HG03521 (cell line): ENCODE results near the gene CLDN14.
"Not testable (repeated sequence)": the region's sequence is repeated elsewhere in the genome, so short reads cannot be mapped to it uniquely, and the experiment has no call there.

Source experiments
- ATAC-seq: cut with Tn5 transposase; IDR thresholded peaks from one replicate; pipeline ENCODE4 v1.9.1; 2021; ENCODE audit warnings: mild to moderate bottlenecking, moderate library complexity; ENCODE audit not compliant: unreplicated experiment

Gene CLDN14

DNA sequence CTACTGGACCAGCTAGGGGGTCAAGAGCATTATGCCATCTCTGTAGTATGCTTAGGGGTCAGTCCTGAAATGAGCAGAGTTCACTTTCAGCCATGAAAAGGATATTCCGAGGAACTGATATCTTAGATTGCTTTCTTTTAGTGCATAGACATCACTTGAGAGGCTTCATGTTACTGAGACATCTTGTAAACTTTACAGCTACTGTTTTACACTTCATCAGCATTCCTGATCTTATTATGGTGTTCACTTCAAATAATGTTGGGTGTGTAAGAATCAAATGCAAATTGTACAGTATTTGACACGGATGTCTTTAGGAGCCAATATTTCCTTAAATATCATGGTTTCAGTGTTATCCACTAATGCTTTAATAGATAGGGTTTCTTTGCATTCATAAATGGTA lies 22.4 kb upstream of the CLDN14 start:
- ATAC-seq, result no peak

GRCh38 chr21:36501589-36501892 lies 21.6 kb upstream of the CLDN14 start:
- no peak for ATAC-seq

DNA sequence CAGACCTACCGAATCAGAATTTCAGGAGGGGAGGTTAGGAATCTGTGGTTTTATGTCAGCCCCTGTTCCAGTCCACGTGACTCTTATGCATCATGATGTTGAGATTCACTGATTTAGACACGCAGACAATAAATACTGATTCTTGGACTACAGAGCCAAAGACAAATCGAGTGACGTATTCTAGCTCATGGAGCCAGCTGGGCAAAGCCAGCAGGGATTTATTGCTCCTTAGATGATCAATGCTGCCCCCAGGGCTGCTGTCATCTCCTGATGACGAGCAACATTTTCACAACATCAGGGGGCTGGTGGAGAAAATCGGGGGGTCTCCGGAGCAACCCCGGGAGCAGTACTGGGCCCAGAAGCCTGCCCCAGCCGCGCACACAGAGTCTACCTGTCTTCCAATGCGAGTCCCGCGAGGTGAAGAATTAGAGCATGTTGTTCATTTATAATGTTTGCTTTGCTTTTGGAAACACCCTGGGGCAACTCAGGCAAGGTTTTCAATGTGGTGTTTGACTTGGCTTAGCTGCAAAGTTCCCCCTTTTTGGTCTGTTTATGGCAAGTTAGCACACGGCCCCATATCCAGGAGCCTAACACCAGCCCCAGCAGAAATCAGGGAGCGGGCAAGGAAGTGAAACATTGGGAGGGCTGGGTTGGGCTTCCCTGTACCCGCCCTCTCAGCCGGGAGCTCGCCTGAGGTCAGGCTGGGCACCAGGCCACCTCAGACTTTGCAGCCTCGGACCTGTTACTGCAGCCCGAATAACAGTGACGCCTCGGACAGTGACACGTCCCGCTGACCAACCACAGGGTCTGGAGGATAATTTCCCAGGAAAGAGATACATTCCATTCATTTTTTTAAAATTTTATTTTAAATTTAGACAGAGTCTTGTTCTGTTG lies 19.9 kb upstream of the CLDN14 start:
- ATAC-seq, result no peak

DNA sequence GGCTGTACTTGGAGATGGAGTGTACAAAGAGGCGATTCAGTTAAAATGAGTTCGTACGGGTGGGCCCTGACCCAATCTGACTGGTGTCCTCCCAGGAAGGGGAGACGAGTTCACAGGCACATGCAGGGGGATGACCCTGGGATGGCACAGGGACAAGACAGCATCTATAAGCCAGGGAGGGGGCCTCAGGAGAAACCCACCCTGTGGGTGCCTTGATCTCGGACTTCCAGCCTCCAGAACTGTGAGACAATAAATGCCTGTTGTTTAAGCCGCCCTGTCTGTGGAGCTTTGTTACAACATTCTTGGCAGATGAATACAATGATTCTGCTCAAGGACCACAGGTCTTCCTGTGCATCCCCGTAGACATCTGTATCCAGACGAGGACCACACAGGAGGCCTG lies 14.6 kb upstream of the CLDN14 start:
- ATAC-seq, result no peak

DNA sequence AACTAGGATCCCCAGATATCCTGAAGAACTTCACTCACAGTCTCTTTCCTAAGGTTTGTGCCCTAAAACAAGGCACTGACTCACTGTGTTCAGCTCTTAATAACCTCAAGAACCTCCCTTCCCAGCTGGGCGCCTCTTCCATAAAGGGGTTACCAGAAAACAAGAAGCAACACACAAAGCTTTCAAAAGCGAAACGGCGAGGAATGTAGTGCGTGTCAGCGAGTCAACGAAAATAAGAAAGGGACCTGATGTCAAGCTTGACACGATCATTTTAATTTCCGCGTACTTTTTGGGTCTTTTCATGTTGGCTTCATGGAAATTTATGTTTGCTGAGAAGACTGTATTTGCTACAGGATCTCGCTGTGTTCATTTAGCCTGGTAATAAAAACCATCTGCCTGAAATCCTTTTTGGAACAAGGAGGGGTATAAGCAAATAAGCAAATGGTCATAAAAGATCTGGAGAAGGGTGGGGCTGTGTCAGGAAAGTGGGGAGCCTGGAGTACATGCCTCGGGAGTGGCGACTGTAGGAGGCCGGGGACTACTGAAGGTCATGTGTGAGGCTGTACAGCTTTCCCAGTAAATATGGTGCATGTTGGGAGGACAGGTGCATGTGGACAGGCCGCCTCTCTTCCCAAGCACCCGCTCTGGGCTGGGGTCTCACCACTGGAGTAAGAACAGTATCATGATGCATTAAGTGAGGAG lies 11.4 kb upstream of the CLDN14 start:
- ATAC-seq, result no peak

DNA sequence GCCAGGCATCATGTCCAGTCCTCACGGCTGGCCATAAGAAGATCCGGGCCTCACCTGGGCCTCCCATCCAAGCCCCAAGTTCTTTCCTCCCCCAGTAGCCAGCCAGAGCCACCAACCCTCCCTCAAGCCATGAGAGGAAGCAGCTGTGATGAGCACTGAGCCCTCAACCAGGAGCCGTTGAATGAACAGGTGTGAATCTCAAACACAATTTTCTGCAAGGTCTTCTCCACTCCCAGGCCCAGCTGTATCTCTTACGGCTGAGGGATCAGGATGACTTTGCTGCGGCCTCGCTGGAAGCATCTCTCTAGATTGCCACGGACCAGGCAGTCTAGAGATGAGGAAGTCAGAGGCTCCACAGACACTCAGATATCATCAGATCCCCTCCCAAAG lies 9.8 kb upstream of the CLDN14 start:
- ATAC-seq, result no peak

DNA sequence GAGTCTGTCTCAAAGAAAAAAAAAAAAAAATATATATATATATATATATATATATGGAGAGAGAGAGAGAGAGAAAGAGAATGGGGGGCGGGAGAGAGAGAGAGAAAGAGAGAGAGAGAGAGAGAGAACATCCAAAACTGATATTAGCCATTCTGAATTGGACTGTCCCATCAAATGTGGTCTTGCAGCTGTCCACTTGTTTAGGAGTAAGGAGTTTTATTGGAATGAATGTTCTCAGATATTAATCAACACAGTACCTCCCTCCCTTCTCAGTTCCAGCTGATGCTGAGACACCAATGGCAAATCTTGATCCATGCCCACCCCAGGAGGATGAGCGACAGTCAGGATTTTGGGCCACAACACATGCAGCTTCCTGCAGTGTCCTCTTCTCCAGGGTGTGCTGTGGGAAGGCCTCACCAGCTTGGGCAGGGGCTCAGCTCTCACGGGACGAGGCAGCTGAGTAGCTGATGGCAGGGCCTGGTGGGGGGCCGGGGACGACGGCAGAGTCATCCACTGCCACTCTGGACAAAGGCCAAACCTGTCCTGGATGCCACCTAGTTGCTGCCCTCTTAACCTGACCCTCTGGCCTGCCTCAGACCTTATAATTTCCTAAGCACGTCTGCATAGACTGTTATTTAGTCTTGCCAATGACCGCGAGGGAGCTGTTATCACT lies 9.3 kb upstream of the CLDN14 start:
- no peak for ATAC-seq

DNA sequence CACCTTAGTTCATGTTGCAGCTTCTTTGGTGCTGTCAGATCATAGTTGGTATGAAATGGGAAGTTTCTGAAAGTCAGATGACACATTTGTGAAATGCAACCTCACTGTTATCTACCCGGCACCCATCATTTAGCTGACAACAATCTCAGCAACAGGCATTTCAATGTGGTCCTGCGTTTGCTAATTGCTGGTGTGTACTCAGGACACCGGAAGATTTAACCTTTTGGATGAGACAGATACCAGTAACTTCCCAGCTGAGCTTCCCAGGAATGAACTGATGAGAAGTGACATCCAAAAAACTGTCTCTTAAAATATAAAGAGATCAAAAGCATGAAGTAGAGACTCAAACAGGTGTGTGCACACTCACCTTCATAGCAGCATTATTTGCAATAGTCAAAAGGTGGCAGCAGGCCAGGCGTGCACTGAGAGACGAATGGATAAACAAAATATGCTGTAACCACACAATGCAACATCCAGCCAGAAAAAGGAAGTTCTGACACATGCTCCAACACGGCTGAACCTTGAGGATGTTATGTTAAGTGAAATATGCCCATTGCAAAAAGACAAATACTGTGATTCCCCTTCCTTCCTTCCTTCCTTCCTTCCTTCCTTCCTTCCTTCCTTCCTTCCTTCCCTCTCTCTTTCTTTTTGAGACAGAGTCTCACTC lies 7.9 kb upstream of the CLDN14 start:
- ATAC-seq, result no peak

- ATAC-seq, result no peak
These were observed 6.3 kb upstream of the CLDN14 start for GRCh38 chr21:36486246-36486645.

DNA sequence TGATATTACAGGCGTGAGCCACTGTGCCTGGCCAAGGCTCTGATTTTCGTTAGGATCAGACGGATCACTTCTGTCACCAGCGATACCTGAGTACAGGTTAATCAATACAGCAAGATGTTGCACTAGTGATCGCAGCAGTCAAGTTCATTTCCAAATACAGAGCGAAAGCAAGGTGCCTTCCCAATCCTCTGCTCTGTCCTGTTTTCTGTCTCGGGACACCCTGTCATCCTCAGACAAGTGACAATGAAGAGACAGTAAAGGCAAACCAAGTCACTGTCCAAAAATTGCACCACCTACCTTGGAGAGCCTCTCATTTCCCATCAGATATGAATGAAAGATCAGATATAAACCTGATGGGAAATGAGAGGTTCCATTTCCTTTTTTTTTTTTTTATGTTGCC lies 5.6 kb upstream of the CLDN14 start:
- ATAC-seq, result no peak

DNA sequence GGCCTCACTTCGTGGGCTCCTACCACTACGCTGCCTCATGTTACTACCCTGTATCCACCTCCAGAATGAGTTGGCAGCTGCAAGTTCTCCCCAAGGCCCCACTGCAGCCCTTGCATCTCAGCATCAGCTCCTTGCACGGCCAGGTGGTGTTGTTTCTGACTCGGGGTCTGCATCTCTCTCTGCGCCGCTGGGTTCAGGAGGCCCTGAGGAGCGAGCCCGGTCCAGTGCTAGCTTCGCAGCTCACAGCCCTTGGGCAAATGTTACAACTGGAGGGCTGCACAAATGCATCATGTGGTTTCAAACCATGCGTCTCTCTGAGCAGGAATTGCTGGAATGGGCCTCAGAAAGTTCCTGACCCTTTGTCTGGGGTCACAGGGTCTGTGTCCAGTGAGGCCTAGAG lies 3.2 kb upstream of the CLDN14 start:
- ATAC-seq, result no peak

- ATAC-seq, result no peak
These were observed 2.8 kb upstream of the CLDN14 start for GRCh38 chr21:36482673-36483072.

DNA sequence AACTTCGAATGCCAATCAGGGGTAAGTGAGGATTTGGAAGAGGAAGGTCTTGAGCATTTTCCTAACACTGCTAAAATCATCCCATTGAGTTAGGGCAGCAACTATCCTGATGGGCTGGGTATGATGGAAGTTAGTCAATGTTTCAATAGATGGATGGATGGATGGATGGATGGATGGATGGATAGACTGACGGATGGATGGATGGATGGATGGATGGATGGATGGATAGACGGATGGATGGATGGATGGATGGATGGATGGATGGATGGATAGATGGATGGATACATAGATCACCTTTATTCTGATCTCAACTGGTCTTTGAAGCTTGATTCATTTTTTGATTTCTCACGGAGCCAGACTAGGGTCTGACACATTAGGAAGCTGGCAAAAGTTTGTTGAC lies 2.3 kb upstream of the CLDN14 start:
- no peak for ATAC-seq

- no peak for ATAC-seq
These were observed 1.7 kb upstream of the CLDN14 start for GRCh38 chr21:36481639-36482038.

GRCh38 chr21:36480618-36481017 lies 696 bp upstream of the CLDN14 start:
- no peak for ATAC-seq

DNA sequence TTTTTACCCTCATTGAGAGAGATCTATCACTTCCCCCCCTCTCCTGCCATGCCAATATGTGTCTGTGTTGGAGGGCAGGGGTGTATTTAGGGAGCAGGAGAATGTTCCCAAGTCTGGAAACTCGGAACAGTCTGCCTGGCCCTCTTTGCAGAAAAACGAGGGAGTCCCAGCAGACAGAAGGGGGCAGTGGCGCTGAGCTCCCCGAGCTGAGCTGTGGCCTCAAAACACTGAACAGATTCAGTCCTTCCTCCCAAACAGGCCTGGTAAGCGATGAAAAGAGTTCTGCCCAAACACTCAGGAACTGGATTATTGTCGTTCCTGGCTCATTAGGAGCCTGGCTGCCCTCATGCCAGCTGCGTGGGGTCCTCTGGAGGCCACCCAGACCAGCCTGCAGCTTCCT lies 981 bp downstream of the CLDN14 start:
- ATAC-seq, result no peak

DNA sequence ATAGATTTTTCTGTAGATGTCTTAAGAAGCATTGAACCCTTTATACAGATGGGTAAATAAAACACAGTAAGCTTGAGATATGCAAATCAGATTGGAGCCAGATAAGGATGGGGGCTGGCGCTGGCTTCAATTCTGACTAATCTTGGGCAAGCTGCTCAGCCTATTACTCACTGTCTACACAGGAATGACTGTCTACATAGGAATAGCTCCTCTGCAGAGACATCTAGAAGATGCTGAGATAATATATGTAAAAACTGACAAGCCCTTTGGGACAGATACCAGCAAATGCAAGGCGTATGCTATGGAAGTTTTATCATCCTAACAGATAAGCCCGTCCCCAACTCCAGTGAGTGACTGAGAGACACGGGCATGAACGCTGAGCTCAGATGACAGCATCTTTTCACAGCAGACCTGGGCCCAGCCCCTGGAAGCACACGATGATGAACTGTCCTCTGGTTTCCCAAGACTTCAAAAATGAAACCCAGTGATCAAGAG lies 1.7 kb downstream of the CLDN14 start:
- no peak for ATAC-seq

- no peak for ATAC-seq
These were observed 2.4 kb downstream of the CLDN14 start for GRCh38 chr21:36477559-36477958.

- ATAC-seq, result no peak
These were observed 2.9 kb downstream of the CLDN14 start for GRCh38 chr21:36477001-36477400.

DNA sequence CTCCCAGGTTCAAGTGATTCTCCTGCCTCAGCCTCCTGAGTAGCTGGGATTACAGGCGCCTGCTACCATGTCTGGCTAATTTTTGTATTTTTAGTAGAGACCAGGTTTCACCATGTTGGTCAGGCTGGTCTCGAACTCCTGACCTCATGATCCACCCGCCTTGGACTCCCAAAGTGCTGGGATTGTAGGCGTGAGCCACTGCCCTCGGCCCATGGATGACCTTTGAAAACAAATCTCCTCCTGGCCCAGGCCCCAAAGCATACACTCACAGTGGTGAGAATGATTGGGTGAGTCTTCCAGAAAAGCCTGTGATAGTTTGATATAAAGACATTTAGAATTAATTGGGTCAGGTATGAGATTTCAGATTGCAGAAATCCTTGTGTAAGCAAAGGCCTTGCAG lies 3.4 kb downstream of the CLDN14 start:
- not testable (repeated sequence) for ATAC-seq

GRCh38 chr21:36474591-36474990 lies 5.3 kb downstream of the CLDN14 start:
- ATAC-seq, result no peak
